ENCODE measurements around the gene MRPL9. TPM values are rescaled to one million over a fixed set of nuclear protein-coding genes. Genes with fewer than 3 reads are reported as not detected.
"Not testable (repeated sequence)": the region's sequence is repeated elsewhere in the genome, so short reads cannot be mapped to it uniquely, and the experiment has no call there.

The MRPL9 gene
- total RNA-seq, 1 experiment from 2014 or later = 80.3 TPM

DNA sequence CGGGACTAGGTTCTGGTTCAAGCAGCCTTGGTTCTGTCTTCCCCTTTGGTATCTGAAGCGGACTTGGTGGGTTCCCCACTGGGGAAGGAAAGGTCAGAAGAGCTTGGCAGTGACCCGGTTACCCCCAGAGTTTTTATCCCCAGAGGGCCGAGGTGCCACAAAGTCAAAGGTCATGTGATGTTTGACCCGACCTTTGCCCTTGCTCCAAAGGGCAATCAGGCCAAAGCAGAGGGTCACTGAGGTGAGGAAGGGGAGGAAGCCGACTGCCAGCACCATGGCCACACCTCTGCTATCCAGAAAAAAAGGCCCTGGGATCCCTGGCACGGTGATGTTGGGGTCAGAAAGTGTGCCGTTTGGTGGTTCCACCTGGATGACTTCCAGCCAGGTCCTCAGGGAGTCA, 37.5 kb upstream of the MRPL9 start:
- Histone ChIP-seq H3K27me3 (peaks cover 20% of the 10 kb centered on the region; the same call in 1 of the 2 replicates), H3K4me1 (no peaks in the 10 kb centered on the region), H3K27ac (no peak overlapping the region), H3K9me3 (replicated peaks) (no peaks in the 10 kb centered on the region), H3K36me3 (no peaks in the 10 kb centered on the region), H3K4me3 (no peak overlapping the region)
- DNase-seq = no peak

DNA sequence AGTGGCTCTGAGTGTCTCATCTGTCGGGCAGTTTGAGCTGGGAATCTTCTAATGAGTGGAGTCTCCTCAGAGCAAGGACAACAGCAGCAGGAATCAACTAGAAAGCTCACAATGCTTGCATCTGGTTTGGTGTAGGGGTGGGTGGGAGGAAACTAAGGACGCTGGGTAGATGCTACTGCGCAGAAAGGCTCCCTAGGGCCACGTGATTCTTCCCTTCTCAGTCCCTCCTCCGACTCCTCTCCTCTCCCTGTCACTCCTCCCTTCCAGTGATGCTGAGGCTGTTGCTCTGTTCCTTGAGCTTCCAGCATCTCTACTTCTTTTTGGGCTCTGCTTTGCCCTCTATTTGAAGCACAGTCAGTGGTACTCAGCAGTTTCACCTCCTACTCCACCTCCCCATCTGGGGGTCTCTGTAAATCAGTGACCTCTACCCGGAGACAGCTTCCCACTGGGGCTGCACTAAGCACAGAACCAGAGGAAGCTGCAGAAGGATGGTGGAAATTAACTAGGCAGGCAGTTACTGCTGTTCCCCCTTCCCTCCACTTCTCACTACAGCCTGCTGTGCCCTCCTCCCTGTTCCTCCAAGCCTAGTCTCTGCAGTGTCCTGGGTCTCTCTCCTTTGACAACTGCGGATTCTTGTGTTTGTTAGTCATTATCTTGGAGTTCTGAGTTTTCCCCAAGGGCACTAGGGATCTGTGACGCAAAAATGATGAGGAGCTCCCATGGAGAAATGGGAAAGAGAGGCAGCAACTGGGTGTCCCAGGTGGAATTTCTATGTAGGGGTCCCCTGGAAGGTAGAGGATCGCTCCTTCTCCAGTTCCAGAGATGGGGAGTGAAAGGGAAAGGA, 36.1 kb upstream of the MRPL9 start:
- Histone ChIP-seq H3K27ac (no peak overlapping the region), H3K4me3 (no peak overlapping the region), H3K9me3 (replicated peaks) (no peaks in the 10 kb centered on the region), H3K27me3 (peaks cover 20% of the 10 kb centered on the region; the same call in 1 of the 2 replicates), H3K4me1 (no peaks in the 10 kb centered on the region), H3K36me3 (no peaks in the 10 kb centered on the region)
- no peak for DNase-seq

DNA sequence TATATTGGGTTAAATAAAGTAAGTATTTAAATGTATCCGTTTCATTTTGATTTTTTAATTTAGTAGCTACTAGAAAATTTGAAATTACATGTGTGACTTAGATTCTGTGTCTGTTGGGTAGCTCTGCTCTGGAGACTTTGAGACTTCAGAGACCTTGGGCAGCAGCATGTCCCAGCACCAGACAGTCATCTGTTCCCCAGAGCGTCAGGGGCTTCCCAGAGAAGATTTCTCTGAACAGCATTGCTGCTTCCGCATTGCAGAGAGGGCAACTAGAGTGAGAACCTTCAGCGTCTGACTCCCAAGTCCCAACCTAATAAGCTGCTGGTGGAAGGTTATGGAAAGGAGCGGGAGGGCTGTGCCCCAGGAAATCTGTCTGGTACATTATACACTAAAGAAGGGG, 35.3 kb upstream of the MRPL9 start:
- H3K27ac ChIP-seq = no peak overlapping the region
- DNase-seq = no peak

DNA sequence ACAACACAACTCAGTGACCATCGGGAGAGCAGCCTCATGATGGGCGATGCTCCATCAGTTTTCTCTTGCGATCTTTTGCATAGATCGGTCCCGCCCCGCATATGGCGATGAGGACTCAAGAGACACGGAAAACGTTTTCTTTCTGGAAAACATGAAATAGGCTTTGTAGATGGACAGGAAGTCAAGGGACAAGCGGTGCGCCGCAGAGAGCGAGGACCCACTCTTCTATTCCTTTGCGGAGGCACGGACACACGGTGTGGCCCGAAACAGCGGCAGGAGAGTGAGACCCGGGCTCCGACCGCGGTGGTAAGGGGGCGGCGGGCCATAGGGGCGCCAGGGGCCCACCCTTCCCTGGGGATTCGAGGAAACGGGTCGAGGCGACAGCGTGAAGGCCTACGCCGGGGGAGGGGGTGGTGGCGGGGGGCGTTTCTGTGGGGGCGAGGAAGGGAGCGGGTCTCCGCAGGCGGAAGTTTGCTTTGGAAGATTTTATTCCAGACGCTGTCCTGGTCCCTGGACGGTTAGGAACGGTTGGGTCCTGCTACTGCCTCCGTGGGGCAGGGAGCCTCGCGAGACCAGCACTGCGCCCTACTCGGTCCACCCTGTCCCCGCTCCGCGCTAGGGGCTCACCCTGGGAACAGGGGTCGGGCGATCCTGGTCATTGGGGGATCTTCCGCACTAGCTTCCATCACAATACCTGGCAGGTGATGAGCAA, 27.8 kb upstream of the MRPL9 start:
- Histone ChIP-seq H3K27ac (no peak overlapping the region), H3K27me3 (no peaks in the 10 kb centered on the region), H3K4me1 (no peaks in the 10 kb centered on the region), H3K9me3 (replicated peaks) (no peaks in the 10 kb centered on the region), H3K4me3 (peak overlapping the region; percentile 58), H3K36me3 (no peaks in the 10 kb centered on the region)
- DNase-seq = peak; percentile 16 to 20

More for the DNA sequence above, 35.3 kb upstream of the MRPL9 start:
- Histone ChIP-seq H3K4me1 (no peaks in the 10 kb centered on the region), H3K4me3 (no peak overlapping the region), H3K27me3 (peaks cover 20% of the 10 kb centered on the region; the same call in 1 of the 2 replicates), H3K36me3 (no peaks in the 10 kb centered on the region), H3K9me3 (replicated peaks) (no peaks in the 10 kb centered on the region)

DNA sequence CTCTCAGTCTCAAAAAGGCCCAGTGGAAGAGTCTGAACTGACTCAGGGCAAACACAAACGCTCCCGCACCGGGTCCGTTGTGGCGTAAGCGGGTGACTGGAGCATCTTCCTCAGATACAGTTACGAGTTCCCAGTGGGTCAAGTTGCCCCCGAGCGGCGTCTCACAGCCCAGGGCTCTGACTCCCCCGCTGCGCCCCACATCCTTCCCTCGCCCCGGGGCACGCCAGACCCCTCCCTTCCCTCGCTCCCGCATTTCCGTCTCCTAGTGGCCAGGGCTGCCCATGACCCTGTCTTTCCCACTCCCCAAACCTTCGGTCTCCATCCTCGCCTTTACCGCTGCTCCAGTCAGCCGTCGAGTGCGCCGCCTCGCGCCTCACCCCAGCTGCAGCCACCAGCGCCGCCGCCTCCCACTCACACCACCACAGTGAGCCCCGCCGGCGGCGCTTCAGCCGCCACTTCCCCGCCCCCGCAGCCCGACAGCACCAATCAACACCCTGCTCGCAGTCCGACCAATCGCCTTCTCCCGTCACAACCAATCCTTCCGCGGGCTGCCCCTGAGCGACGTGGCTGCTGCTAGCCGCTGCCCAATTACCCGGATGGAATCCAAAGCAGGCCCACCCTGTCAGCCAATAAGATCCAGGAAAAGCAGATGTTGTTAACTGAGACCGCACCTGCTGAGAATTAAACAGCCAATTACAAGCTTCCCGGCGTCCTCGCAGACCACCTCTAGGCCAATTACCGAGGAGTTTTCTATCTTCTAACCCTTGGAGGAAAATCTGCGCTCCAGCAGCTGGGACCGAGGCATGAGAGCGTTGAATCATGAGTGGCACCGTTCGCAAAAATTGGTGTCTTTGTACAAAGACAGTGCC, 27.0 kb upstream of the MRPL9 start, which contains the start of gene TDRKH:
Gene TDRKH (minus strand): TSS at position 430 of the 869 bp plus-strand sequence. CDS start 7,478 bp downstream, outside the sequence.
- Histone ChIP-seq H3K4me1 (no peaks in the 10 kb centered on the region), H3K4me3 (peak within 1 kb of the TSS; percentile 58), H3K9me3 (replicated peaks) (no peaks in the 10 kb centered on the region), H3K27me3 (no peaks in the 10 kb centered on the region), H3K36me3 (no peaks in the 10 kb centered on the region), H3K27ac (no peak within 1 kb of the TSS)
- DNase-seq = peak; percentile 98

DNA sequence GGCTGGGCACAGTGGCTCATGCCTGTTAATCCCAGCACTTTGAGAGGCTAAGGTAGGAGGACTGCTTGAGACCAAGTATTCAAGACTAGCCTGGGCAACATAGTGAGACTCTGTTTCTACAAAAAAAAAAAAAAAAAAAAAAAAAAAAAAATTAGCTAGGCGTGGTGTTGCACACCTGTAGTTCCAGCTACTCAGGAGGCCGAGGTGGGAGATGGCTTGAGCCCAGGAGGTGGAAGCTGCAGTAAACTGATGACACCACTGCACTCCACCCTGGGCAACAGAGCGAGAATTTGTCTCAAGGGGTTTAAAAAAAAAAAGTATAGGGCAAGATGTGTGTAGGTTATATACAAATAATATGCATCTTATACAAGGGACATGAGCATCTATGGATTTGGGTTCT, 24.4 kb upstream of the MRPL9 start:
- H3K4me1 ChIP-seq = no peaks in the 10 kb centered on the region
- H3K27ac ChIP-seq = no peak overlapping the region
- DNase-seq = no peak
- H3K27me3 ChIP-seq = no peaks in the 10 kb centered on the region
- no peaks in the 10 kb centered on the region for H3K36me3 ChIP-seq
- H3K4me3 ChIP-seq = no peak overlapping the region
- H3K9me3 ChIP-seq (replicated peaks) = no peaks in the 10 kb centered on the region

DNA sequence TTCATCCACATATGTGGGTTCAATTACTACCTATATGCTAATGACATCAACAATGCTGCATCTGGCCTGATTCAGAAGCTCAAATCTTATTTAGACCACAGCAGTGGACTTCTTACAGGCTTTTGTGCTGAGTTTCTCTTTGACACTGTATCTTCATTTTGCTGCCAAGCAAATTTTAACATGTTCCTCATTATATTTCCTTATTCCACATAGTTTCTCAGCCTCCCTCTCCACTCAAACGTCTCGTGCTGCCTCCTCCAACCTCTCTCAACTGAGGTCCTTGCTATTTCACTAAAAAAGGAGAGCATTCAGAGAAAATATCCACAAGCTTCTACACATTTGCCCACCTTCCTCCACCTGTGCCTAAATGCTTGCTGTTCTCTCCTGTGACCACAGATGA, 20.5 kb upstream of the MRPL9 start:
- Histone ChIP-seq H3K27ac (no peak overlapping the region), H3K36me3 (no peaks in the 10 kb centered on the region), H3K9me3 (replicated peaks) (no peaks in the 10 kb centered on the region), H3K4me3 (no peak overlapping the region), H3K4me1 (no peaks in the 10 kb centered on the region), H3K27me3 (no peaks in the 10 kb centered on the region)
- no peak for DNase-seq

DNA sequence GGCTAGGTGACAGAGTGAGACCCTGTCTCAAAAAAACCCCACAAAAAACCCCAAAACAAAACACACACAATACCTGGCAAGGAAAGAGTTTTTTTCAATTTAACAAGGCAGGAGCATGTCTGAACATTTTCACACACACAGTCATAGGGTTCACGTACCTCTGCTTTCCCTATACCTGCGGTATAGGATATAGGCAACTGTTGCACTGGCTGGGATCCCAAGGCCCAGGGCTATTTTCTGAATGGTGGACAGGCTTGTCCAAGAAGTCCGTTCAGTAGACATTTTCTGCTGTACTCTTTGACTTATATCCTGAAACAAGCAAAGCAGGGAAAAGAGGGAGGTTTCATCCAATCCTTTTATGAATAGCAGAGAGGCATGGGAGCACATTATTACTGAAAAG, 19.4 kb upstream of the MRPL9 start:
- Histone ChIP-seq H3K4me1 (no peaks in the 10 kb centered on the region), H3K27ac (no peak overlapping the region), H3K27me3 (no peaks in the 10 kb centered on the region), H3K4me3 (no peak overlapping the region), H3K36me3 (no peaks in the 10 kb centered on the region), H3K9me3 (replicated peaks) (no peaks in the 10 kb centered on the region)
- no peak for DNase-seq

DNA sequence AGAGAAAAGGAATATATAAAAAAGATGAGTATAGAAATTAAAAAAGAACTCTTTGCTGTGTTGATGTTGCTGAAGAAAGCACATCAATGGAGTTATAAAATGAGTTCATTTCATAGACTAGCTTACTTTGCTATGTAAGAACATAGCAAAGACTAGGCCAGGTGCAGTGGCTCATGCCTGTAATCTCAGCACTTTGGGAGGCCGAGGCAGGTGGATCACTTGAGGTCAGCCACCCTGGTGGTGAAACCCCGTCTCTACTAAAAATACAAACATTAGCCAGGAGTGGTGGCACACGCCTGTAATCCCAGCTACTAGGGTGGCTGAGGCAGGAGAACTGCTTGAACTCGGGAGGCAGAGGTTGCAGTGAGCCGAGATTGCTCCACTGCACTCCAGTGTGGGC, 18.7 kb upstream of the MRPL9 start:
- not testable (repeated sequence) for H3K36me3 ChIP-seq; H3K4me1 ChIP-seq; DNase-seq; H3K27ac ChIP-seq; H3K4me3 ChIP-seq; H3K27me3 ChIP-seq; H3K9me3 ChIP-seq (replicated peaks)

DNA sequence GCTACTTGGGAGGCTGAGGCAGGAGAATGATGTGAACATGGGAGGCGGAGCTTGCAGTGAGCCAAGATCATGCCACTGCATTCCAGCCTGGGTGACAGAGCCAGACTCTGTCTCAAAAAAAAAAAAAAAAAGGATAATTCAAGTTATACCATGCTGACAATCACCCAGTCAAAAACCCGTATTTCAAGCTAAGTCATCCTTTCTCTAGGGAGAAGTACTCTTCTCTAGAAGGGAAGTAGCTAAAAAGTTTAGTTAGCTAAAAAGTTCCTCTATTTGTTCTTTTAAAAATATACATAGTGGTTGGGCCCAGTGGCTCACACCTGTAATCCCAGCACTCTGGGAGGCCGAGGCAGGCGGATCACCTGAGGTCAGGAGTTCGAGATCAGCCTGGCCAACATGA, 17.4 kb upstream of the MRPL9 start:
- not testable (repeated sequence) for H3K27ac ChIP-seq; DNase-seq; H3K36me3 ChIP-seq; H3K4me3 ChIP-seq; H3K4me1 ChIP-seq; H3K9me3 ChIP-seq (replicated peaks); H3K27me3 ChIP-seq

DNA sequence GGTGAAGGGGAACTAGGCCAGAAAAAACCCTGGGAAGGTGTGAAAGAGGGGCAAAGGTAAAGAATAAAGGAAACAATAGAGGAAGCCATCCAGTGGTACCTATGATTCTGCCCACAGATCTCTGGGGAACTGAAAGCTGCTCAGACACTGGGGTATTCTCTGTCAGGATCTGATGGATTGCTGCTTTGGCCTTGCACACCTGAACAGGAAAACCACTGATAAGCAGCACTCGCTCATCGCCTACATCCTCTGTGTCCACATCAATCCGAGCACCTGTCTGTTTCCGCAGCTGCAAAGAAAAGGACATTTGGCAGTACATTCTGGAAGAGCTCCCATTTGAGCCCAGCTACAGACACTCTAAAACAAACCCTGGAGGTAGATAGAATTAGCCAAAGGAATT, 16.6 kb upstream of the MRPL9 start:
- no peaks in the 10 kb centered on the region for H3K4me1 ChIP-seq
- DNase-seq = no peak
- no peak overlapping the region for H3K4me3 ChIP-seq
- H3K27me3 ChIP-seq = no peaks in the 10 kb centered on the region
- no peaks in the 10 kb centered on the region for H3K36me3 ChIP-seq
- no peak overlapping the region for H3K27ac ChIP-seq
- no peaks in the 10 kb centered on the region for H3K9me3 ChIP-seq (replicated peaks)

DNA sequence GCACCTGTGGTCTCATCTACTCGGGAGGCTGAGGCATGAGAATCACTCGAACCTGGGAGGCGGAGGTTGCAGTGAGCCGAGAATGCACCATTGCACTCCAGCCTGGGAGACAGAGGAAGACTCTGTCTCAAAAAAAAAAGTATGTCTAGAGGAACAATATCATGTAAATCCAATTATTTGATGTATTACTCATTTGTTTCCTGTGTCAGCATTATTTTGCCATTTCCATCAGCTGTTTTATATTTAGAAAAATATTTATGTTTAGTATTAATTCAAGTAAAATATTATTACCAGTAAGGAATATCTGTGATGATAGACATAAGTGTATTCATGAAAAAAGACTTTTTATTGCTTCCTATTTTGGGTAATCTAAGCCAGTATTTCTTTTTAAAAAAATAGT, 14.0 kb upstream of the MRPL9 start:
- H3K9me3 ChIP-seq (replicated peaks) = no peaks in the 10 kb centered on the region
- no peak overlapping the region for H3K4me3 ChIP-seq
- no peak for DNase-seq

DNA sequence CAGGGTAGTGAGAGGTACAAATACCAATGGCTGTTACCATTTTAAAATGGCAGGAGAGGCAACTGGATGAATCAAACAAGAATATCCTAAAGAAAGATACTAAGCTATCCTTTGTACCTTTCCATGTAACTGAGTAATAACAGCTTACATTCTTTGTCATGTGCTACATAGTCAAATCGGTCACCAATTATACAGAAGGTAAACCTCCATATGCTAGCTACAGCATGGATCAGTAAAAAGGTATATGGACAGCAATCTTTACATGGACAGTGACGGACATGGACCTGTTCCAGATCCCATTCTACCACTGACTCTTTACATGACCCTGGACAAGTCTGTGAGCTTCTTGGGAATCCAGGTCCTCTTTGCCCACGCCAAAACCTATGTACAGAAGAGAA, 13.4 kb upstream of the MRPL9 start:
- no peaks in the 10 kb centered on the region for H3K9me3 ChIP-seq (replicated peaks)

More for the DNA sequence above, 14.0 kb upstream of the MRPL9 start:
- Histone ChIP-seq H3K27me3 (no peaks in the 10 kb centered on the region), H3K4me1 (no peaks in the 10 kb centered on the region), H3K27ac (no peak overlapping the region), H3K36me3 (no peaks in the 10 kb centered on the region)

DNA sequence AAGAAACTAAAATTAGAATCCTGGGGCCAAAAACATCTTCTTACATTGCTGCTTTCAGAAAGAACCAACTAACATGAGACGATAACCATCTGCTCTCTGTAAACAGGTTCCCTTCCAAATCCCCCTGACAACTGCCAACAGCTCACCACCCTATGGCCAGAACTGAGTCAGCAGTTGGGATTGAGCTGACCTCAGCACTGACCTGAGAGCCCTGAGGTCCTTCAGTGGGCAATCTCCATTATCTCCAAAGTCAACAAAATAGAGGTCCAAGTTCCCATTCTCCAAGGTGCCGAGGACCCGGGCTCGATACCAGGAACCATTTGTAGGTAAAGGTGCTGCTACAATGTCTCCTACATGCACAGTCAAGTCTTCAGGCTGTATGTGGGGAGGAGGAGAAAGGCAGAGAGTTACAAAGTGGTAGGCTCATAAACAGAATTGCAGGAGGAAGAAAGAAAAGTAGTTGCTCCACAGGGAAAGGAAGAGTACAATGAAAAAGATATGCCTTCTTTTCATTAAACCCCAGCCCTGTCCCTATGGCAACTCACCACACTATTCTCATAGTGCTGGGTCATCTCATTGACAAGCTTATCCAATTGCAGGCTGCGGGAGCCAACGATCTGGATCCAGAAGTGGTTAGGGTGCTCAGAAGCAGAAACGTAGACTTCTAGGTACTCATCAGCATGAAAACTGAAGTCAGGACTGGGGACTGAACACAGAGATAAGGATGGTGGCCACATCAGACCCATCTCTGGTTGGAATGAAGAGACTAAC, 12.8 kb upstream of the MRPL9 start:
- H3K4me1 ChIP-seq = no peaks in the 10 kb centered on the region
- no peak for DNase-seq
- no peaks in the 10 kb centered on the region for H3K27me3 ChIP-seq

More for the DNA sequence above, 13.4 kb upstream of the MRPL9 start:
- Histone ChIP-seq H3K4me3 (no peak overlapping the region), H3K36me3 (no peaks in the 10 kb centered on the region), H3K4me1 (no peaks in the 10 kb centered on the region), H3K27ac (no peak overlapping the region), H3K27me3 (no peaks in the 10 kb centered on the region)
- DNase-seq = no peak

More for the DNA sequence above, 12.8 kb upstream of the MRPL9 start:
- Histone ChIP-seq H3K27ac (no peak overlapping the region), H3K4me3 (no peak overlapping the region), H3K36me3 (no peaks in the 10 kb centered on the region), H3K9me3 (replicated peaks) (no peaks in the 10 kb centered on the region)
